Anterior cingulate cortex (tissue), 58 donors: ENCODE data around the gene GLT6D1.

Experiments used
- DNase-seq, 58 donors: peaks; one replicate each; lab custom pipeline; 2025; lab: John Stamatoyannopoulos, UW

GLT6D1 gene

DNA sequence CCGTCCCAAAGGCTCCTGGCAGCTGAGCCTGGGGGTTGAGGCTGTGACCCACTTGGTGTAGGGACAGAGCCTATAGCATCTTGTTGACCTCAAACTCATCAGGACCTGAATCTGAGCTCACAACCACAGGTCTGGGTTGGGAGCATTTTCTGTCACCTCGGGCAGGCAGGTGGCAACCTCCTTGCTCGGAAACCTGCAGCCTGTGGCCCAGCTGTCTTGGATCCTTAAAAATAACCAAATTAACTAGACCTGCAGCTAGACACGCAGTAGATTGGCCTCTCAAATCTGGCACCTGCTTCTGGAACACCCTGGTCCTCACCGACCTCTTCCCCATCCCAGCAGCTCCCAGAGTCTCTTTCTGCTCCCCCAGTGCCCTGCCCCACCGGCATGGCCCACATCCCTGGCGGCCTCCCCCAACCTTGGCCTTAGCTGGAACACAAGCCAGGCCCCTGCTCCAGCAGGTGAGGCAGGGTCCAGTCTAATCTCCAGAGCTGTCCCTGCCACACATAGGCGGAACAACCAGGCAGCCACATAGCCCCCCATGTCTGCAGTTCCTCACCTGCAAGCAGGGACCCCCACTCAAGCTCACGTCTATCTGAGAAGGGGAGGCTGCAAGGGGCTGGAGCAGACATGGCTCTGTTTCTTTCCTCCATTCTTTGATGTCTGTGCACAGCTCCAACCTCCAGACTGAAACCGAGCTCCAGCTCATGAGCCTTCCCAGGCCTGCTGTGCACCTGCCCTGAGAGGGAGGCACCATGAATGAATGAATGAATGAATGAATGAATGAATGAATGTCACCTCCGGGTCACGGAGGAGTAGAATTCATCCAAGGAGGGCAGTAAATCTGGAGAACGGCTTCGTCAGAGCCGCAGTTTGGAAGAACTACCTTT lies 49.5 kb downstream of the GLT6D1 start:
- DNase-seq = no peak

DNA sequence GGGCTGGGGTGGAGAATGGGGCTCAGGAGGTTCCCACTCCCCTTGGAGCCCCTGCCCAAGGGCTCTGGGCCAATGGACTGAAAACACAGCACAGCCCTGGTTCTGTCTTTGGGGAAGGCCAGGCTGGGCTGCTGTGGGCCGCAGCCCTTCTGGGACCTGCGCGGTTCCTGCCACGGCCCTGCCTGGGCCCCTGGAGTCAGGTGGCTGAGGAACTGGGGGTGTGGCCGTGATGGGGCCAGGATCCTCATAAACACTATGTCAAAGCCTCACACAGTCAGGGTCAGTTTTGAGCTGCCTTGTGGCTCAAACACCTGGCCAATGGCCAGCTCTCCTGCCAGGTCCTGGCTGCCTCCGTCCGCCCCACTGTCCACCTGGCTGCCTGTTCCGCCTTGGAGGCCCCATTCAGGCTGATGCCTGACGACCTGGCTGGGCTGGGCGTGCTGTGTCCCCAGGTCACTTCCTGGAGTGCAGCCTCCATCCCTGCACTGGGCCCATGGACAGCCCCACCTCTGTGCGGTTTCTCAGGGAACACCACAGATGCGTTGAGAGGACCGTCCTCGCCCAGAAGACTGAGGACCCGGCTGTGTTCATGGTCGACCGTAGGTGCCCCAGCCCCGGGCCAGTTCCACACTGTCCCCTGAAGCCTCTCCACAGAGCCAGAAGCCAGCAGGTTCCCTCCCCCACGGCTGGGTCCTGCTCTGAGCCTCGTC lies 50.3 kb downstream of the GLT6D1 start:
- DNase-seq = no peak

DNA sequence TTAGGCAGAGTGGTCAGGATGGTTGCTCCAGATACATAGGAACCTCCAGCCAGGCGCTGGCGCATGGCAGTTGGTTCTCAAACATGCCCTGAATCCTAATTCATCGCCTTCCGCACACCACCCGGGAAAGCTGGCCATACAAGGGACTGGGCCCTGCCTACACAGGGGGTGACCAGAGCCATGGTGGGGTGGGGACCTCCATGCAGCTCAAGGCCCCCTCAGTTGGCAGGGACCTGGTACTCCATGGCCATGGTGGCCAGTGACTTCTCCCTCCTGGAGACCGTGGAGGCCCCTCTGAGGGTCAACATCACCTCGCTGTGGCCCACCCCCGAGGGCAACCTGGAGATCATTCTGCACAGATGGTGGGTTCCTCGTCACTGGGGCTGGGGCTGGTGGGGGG lies 51.0 kb downstream of the GLT6D1 start:
- DNase-seq = no peak

DNA sequence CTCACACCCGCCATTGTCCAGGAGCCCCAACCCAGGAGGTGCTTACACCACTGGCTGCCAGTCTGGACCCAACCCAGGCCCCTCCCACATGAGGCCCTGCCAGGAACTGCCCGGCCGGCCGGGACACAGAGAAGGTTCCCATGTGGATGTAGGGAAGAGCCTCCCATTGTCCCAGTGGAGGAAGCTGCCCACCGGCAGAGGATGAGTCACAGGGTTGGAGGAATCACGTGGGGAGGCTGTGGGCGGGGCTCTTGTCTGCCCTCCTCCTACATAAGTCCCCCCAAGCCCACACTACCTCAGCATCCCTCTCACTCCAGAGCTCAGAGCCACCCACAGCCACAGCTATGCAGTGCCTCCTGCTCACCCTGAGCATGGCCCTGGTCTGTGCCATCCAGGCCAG lies 51.7 kb downstream of the GLT6D1 start:
- DNase-seq = peak in 3 of 58 donors; percentile 35 to 50 (median 41)

DNA sequence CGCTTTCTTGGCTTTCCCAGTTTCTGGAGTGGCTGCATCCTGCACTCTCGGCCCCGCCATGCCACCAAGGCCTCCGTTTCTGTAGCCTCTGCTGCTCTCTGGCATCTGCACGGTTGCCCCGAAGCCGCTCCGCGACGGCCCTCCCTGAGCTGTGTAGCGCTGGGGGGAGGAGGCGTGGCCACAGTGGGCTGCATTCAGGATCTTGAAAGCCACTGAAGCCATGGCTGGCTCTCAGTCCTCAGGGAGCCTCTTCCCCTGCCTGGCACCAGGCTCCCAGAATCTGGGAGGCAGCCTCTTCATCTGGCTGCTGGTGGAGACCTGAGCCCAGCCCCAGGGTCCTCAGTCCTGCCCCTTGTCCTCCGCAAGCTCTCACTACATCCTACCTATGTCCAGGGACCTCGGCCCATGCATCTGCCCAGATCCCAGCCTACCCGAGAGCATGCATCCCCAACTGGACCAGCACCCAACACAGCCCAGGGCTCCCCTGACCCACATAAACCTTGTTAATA lies 52.7 kb downstream of the GLT6D1 start:
- DNase-seq = no peak

GRCh38 chr9:135584934-135585333 lies 54.4 kb downstream of the GLT6D1 start:
- no peak for DNase-seq

DNA sequence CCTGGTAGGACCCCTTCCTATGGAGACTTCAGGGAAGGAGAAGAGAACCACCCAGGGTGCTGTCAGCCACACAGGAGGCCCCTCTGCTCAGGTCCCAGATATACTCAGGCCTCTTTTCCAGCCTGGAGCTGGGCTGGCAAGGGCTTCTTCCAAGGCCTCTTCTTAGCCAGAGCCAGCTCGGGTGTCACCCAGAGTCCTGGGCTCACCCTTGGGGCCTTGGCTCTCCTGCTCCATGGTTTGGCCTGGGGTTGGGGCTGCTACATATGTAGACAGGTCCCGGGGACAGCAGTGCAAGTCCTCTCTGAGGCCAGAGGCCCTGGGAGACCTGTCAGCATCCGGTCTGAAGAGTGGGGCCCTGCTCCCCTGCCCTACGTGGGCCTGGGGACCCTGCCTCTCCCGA lies 55.0 kb downstream of the GLT6D1 start:
- no peak for DNase-seq

- DNase-seq = no peak
Observed at GRCh38 chr9:135583688-135584011, 55.7 kb downstream of the GLT6D1 start.

- no peak for DNase-seq
Observed at GRCh38 chr9:135582966-135583687, 56.2 kb downstream of the GLT6D1 start.

DNA sequence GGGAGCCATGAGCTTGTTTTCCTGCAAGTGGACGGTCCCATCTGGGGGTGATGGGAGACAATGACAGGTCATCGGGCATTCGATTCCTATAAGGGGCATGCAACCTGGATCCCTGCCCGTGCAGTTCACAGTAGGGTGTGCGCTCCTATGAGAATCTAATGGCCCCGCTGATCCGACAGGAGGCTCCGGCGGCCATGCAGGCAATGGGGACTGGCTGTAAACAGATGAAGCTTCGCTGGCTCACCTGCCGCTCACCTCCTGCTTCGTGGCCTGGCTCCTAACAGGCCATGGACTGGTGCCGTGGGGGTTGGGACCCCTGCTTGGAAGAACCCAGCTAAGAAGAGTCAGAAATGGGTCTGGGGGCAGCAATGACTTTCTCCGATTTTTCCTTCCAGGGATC lies 56.8 kb downstream of the GLT6D1 start:
- no peak for DNase-seq

GRCh38 chr9:135581636-135582426 lies 57.5 kb downstream of the GLT6D1 start:
- no peak for DNase-seq

DNA sequence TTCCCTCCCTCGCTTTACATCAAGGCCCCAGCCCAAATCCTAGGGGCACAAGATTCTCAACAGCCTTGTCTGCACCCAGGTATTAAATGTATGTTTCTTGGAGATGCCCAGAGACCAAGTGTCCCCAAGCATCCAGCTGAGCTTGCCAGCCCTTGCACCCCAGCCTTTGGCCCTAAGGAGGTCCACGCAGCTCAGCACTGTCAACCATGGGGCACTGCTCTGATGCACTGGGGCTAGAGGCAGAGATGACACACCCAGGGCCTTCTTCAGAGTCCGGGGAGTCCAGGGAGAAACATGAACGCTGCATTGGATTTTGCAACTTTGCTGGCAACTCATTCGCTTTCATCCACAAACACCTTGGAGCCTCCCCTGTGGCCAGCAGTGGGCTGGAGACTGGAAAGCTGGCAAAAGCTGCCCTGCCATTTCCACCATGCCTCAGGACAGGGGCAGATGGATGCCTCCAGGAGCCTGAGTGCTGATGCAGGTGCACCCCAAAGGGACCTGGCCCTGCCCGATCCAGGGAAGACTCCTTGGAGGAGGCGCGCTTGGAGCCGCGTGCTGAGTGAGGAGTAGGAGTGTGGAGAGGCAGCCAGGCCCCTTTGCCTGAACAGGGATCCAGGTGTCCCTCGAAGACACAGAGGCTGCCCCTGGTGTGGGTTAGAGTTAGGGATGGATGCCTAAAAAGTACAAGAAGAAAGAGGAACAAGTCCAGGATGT lies 58.5 kb downstream of the GLT6D1 start:
- DNase-seq = no peak

DNA sequence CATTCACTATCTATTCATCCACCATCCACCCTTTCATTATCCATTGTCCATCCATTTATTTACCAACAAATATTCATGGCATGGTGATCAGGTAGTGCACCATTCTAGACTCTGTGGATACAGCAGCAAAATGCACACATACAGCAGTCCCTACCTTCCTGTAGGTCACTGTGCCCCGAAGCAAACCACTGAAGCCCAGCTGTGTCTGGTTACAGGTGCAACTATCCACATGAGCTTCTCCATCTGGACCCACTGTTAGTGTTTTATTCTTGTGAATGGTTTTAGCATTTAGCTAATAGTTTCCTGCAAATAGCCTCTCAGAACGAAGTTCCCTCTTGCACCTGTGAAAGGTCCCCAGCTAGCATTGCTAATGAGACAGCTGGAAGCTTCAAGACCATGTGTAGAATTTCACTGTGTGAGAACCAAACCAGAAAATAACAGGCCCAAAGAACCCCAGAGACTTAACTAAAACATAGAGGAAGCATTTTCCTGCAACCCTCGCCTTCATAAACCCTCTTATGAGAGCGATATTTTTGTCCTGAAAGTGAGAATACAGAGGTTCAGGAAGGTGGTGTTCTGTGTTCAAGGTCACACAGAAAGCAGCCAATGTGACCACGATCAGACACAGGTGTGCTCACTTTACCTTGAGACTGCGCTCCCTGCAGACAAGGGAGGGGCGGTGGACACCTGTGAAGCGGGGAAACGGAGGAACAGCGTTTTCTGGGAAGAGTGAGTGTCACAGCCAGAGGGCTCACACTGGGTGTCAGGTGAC lies 59.3 kb downstream of the GLT6D1 start:
- DNase-seq = no peak

GRCh38 chr9:135579356-135579755 lies 60.0 kb downstream of the GLT6D1 start:
- DNase-seq = no peak

DNA sequence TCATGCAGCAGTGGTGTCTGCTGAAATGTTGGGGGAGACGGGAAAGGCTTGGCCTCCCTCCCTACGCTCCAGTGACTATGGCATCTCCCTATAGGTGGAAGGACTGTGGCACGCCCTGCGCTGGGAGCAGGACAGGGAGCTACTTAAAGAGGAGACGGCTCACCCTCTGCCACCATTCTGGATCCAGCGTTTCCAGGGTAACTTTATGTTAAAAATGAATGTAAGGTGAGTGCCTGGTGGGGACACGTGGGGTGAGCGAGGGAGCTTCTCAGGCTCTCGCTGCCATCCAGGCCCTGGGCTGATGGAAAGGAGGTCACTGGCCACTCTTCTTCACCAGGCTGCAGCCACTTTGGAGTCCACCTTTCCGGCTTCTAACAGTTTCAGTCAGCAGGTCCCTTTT lies 62.1 kb downstream of the GLT6D1 start:
- no peak for DNase-seq

DNA sequence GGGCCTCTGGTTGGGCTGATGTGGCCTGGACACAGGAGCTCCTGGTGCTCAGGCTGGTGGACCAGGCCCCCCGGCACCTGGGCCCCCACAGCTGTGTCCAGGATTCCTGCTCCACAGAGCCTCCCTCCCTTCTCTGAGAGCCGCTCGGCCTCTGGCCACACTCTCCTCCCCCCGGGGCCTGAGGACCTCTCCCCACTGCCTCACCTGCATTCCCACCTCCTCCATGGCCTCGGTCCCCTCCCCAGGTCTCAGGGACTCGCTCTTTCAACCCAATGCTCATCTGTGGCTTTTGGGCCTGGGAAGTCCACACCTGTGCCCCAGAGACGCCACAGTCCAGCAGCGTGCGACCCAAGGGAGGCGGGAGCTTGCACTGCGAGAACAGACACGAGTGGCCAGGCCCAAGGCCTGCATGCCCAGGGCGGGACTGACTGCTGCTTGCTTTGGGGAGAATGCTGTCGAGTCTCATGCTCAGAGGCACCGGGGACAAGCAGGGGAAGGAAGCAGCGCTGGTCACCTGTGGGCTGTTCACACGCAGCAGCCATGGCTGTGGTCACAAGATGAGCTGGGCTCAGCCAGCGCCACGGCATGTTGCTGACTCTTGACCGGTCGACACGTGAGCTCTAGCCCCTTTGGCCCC lies 63.2 kb downstream of the GLT6D1 start:
- no peak for DNase-seq

GRCh38 chr9:135574943-135575342 lies 64.4 kb downstream of the GLT6D1 start:
- DNase-seq = no peak

- no peak for DNase-seq
Observed at GRCh38 chr9:135574331-135574730, 65.0 kb downstream of the GLT6D1 start.
